HG02571 (cell line): ENCODE results near the gene FHAD1.
"Not testable (repeated sequence)": the region's sequence is repeated elsewhere in the genome, so short reads cannot be mapped to it uniquely, and the experiment has no call there.

Experiments
- ATAC-seq: cut with Tn5 transposase; IDR thresholded peaks from one replicate; pipeline ENCODE4 v1.9.1; 2021; ENCODE audit warnings: mild to moderate bottlenecking, moderate library complexity; ENCODE audit not compliant: unreplicated experiment

The FHAD1 gene

DNA sequence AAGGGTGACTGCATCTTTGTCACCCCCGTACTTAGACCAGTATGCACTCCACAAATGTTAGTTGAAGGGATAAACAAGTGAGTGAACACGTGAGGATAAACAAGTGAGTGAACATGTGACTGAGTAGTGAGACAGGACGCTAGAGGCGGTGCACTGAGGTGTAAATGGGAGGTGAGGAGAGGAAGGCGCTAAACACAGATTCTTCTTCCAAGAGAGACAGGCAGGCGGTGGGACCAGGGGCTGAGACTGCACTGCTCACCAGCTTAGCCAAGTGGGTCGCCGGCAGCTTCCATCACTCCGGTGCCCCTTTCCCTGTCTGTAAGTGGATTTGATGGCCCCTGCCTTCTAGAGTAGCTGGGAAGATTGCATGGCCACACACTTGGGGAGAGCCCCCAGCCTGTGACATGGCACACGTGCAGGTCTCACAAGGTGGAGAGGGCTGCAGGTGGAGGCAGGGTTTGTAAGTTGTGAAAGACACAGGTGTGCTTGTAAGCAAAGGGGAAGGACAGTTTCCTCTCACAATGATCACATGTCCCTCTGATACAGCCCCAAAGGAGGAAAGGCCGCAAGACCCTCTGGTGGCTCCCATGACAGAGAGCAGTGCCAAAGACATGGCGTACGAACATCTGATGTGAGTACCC is 115.2 kb downstream of the FHAD1 start:
- ATAC-seq: no peak

DNA sequence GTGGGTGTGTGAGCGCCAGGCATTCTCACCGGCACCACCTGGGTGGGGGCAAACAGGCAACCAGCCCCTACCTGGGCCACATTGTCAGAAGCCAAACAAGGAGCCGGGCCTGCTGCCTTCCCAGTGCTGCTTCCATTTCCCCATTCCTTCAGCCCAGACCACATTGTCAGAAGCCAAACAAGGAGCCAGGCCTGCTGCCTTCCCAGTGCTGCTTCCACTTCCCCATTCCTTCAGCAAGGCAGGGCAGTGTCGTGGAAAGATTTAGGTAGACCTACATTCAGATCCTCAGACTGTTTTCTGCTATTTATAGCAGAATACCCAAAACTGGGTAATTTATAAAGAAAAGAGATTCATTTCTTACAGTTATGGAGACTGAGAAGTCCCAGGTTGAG is 115.7 kb downstream of the FHAD1 start:
- ATAC-seq: no peak

DNA sequence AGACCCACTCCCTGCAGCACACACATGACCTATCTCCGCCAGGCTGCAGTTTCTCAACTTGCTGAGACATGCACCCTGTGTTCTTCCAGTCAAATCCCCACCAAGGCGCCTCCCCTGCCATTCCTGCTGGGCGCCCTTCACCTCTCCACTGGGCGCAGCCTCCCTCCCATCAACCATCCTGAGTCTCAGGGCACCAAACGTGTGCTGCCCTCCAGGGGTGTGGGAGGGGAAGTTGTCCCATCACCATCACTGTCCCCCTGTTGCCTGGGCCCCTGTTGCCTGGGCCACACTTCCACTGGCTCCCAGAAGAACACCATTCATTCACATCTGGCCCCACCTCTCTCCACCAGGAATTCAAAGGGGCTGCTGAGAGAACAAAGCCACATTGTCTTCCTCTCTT is 117.7 kb downstream of the FHAD1 start:
- no peak for ATAC-seq

DNA sequence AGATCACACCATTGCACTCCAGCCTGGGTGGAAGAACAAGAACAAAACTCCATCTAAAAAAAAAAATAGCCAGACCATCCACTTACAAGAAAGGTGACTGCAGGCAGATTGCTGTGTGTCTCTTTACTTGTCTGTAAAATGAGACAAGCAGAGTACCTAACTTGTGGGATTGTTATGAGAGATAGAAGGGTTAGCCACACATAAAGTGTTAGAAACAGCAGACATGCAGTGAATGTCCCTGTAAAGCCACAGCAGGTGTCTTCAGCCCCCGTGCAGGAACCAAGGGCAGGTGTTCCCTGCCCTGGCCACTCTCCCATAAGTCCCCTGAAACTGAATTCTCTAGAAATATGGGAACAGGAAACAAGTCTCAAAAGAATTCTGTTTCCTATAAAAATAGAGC is 121.9 kb downstream of the FHAD1 start:
- no peak for ATAC-seq

DNA sequence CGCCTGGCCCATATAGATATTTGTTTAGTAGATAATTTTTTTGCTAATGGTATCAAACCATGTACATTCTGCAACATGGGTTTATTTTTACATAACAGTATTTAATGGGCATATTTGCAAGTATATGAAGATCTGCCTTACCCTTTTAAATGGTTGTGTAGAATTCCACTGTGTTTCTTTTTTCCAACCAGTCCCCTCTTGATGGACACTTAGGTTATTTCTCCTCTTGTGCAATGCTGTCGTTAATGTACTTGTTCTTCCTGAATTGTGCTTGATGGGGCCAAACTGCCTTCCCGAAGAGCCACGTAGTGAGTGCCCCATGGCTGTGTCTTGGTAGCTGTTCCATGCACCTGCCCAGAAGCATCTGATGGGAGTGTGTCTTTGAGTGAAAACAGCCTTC is 123.2 kb downstream of the FHAD1 start:
- ATAC-seq: no peak

DNA sequence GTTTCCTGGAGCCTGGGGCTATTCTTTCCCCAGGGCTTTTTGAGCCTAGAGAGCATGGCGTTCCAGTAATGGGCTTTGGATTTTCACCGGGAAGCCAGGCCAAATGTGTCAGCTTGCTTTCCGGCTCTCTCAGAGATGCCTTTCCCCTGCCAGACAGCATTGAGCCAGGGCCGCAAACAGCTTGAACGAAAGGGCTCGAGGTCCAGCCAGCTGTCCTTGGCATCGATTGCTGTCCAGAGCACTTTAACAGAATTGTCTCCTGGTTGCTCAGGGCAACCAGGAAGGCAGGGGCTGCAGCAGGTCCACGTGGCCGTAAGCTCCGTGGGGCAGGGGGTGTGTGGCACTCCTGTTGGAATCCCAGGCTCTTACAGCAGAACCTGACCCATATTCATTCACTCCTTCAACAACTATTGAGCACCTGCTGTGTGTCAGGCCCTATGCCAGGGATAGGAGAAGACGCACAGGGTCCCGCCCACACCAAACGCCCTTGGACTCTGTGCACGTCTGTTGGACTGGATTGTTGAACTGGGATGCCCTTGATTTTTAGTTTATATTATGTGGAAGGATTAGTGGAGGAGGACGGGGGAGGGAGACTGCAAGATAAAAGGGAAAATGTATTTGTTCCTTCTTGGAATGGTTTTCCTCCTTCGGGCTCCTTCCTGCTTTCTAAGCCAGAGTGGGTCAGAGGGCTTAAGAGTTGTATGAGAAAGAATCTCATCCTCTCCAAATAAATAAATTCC is 123.9 kb downstream of the FHAD1 start:
- ATAC-seq: no peak

DNA sequence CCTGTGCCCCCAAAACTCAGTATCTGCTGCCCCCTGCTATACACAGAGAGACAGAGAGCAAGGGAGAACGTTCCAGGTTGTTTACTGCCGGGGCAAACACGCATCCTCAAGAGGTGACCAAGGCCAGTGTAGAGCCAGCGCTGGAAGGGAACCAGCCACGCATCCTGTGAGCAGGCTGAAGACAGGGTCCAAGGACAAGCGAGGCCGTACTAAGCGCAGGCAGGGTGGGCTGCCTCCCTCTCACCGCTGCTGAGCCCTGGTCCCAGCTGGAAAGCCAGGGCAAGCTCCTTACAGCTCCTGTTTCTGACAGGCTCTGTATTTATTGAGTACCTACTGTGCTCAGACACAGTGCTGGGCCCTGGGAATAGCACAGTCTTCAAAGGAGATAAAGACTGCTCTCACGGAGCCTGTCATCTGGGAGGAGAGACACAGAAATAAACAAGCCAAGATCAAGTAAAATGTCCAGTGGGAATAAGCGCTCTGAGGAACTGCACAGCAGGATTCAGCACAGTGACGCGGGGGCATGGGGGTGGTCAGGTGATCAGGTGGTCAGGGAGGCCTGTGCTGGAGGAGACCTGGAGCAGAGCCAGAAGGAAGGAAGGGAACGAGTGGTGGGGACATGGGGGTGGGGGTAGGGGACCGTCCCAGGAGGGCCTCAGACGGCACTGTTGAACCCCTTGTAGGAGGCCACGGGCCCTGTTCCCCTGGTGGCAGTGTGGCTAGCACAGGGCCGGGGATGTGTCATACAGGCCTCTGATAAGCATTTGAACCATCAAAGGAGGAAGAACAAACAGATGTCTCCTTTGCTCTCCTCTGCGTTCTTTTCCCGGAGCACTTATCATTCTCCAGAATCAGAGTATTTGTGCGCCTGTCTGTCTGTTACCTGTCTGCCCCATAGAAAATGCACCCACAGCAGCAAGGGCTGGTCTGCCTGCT is 124.9 kb downstream of the FHAD1 start:
- no peak for ATAC-seq

DNA sequence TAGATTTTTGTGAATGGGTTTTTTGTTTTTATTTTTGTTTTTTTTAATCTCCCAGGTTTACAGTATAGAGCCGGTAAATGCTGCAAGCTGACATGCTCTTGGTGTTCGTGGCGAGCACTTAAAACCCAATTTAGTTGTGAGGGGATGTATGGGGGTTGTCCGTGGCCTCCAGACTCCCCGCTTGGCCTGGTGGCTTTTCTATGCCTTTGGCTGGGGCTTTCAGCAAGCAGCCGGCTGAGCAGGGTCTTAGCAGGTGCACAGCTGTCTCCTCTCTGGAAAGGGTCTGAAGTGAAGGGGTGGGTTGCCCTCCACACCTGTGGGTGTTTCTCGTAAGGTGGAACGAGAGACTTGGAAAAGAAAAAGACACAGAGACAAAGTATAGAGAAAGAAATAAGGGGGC is 131.7 kb downstream of the FHAD1 start:
- no peak for ATAC-seq

DNA sequence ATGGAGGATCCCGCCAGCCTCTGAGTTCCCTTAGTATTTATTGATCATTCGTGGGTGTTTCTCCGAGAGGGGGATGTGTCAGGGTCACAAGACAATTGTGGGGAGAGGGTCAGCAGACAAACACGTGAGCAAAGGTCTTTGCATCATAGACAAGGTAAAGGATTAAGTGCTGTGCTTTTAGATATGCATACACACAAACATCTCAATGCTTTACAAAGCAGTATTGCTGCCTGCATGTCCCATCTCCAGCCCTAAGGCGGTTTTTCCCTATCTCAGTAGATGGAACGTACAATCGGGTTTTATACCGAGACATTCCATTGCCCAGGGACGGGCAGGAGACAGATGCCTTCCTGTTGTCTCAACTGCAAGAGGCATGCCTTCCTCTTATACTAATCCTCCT is 132.1 kb downstream of the FHAD1 start:
- ATAC-seq: not testable (repeated sequence)

DNA sequence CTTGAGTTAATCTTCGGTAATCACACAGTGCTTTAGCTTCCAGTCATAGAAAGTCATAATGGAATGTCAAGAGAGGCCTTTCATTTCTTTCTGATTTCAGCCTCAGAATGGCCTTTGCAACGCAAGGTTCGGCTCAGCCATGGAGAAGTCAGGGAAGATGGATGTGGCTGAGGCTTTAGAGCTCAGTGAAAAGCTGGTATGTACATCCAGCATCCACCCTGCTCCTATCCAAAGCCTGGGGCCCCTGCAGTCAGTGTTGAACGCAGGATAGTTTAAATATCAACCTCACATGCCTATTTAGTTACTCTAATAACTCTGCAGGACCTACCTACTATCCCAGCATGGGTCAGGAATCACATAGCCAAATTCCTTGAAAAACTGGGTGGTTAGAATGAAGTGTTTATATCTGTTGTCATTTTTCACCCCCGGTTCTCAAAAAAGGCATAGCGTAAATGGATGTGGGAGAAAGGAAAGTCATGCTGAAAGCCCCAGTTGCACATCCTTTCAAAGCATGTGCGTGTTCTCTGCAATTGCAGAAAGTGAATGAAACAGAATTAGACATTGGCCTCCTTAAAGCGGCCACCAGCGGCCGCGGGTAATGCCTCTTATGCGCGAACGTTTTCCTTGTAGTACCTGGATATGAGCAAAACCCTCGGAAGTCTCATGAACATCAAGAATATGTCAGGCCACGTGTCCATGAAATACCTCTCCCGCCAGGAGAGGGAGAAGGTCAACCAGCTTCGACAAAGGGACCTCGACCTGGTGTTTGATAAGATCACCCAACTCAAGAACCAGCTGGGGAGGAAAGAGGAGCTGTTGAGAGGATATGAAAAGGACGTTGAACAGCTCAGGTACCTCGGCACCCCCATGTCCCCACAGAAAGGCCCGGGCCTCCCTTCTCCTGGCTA is 133.8 kb downstream of the FHAD1 start:
- ATAC-seq: no peak

DNA sequence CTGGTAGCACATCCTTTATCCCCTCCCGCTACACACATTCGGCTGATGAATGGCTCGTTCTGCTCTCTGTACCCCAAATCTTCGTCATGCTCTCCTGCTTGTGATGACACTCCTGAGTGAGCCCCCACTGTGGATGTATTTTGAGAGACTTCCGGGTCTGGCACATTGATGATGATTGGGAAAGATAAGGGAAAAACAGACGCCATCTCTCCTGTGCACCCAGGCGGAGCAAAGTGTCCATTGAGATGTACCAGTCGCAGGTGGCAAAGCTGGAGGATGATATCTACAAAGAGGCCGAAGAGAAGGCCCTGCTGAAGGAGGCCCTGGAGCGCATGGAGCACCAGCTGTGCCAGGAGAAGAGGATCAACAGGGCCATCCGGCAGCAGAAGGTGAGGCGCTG is 134.8 kb downstream of the FHAD1 start:
- ATAC-seq: no peak

DNA sequence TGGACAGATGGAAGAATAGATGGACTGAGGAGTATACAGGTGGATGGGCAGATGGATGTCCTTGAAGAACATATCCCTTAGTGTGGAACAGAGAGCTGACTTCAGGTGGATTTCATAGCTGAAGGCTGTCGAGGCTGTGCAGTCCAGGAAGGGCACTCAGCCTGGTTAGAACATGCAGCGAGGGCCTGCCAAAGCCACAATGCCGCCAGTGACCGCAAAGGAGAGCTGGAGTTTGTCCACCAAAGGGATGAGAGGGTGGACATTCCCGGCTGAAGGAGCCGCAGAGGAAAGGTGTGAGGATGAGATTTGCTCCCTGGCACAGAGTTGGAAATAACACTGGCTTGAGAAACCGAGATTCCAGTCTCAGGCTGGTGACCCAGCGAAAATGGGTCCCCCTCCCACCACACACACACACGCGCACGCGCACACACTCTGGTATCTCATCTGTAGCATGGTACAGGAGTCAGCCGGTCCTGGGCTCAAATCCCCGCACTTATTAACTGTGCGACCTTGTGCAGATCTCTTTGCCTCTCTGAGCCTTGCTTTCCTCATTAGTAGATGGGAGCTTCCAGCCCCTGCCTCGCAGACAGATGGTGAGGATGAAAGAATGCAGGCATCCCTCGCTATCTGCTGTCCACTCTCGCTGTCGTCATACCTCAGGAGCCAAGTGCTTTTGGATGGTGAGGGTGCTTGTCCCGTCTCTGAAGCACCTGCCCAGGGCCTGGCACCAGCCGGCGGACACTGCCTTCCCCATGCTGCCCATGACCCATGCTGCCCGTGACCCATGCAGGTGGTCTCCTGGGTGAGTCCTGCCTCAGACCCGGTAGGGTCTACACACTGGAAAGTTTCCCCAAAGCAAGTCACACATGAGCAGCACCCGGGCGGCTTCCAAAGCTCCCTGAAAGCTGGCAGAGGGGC is 135.8 kb downstream of the FHAD1 start:
- no peak for ATAC-seq

DNA sequence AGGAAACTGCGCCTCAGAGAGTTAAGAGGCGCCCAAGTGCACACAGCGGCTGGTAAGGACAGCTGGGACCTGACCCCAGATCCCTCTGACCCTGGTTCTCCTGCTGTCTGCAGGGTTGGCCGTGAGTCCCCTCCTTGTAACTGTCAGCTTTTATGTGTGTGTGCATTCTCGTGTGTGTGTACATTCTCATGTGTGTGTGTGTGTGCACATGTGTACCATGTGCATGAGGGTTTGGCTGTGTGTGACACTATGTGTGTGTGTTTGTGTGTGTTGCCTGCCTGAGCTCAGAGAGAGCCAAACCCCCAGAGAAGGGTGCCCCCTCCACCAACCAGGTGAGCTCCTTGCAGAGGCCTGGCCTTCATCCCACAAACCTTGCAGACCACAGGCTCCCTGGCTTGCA is 136.8 kb downstream of the FHAD1 start:
- ATAC-seq: no peak

DNA sequence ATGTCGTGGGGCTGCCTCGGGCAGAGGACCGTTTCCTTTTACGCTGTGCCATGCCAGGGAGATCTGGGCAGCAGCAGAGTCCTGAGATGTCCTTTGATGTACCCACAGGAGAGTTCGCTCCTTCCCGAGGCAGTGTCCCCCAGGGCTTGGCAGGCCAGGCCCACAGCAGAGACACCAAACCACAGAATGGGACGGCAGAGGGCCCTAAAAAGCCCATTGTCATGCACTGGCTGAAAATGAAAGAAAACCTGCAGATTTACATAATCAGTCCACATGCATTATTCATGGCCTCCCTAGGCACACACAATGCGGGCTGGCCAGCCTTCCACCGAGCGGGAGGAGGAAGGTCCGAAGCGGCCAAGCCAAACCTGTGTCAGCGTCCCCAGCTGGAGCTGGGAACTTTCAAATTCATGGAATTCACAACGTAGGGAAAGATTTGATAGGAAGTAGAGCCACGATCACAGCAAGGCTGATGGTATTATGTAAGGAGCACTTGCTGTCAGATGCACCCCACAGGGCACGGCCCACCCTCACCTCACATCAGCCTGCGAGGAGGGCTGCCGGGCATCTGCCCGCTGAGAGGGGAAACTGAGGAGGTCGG is 137.4 kb downstream of the FHAD1 start:
- ATAC-seq: no peak

DNA sequence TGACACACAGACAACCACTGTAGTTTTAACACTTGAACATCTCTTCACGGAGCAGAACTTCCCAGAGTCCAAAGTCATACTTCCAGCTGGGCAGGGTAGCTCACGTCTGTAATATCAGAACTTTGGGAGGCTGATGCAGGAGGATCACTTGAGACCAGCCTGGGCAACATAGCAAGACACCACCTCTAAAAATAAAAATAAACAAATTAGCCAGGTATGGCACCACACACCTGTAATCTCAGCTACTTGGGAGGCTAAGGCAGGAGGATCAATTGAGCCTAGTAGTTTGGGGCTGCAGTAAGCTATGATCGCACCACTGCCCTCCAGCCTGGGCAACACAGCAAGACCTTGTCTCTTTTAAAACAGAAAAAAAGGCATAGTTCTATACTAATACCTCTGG is 138.4 kb downstream of the FHAD1 start:
- ATAC-seq: no peak

DNA sequence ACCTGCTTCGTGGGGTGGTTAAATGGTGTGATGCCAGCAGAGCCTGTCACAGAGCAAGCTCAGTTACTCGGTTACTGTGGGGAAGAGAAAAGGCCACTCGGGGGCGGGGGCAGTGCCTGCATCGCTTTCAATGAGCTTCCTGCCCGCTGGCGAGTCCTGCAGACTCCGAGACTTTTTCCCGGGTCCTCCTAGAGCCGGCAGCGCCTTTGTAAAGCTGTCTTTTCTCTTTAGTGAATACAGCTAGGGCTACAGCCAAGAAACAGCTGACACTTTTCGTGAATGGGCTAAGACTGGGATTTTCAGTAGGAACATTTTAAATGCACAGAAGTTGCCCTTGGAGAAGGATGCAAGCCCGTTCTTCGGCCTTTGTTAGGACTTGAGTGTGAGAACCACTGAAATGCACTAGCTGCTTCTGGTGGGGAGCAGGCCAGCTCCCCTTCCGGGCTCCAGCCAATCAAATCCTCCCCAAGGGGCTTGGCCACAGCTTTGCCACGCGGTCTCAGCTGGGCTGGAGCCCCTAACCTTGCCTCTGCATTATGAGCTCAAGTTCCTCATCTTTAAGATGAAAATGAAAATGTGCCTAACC is 139.2 kb downstream of the FHAD1 start:
- no peak for ATAC-seq

DNA sequence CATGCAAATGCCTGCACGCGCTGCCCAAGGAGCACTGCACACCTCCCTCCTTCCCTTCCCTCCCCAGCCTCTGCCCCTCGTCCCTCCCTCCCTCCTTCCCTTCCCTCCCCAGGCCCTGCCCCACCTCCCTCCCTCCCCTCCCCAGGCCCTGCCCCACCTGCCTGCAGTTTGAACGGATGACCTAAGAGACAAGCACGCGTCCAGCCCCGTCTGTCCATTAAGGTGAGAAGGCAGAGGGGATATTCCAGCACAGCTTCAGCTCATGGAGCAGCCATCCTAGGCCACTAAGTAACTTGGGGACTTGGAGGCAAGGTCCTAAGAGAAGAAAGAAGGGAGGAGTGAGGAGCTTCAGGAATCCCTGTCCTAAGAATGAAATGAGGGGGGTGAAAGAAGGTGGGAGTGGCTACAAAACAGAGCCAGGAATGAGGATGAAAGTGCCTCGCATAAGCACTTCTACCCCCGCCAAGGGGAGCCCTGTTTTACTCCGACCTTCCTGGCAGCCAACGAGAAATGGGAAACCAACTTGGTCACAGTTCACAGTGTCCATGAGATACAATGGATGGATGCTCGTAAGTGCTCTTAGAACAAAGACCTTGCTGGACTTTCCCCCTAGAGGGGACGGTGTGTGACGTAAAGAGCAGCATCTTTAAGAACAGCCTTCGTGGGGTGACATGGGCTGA is 141.3 kb downstream of the FHAD1 start:
- ATAC-seq: no peak

DNA sequence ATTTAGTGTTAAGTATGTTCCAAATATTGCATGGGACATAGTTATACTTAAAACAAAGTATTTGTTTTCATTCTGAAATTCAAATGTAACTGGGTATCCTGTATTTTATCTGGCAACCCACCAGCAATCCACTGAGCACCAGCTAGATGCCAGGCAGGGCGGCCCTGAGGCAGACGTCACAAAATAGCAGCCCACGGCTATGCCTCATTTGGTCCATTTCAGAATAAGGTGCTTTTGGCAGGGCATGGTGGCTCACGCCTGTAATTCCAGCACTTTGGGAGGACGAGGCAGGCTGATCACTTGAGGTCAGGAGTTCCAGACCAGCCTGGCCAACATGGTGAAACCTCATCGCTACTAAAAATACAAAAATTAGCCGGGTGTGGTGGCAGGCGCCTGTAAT is 142.8 kb downstream of the FHAD1 start:
- ATAC-seq: not testable (repeated sequence)
